Type B pancreatic cell (in vitro differentiated cells): Measurements from ENCODE around the gene MYH7. TPM values are rescaled to one million over a fixed set of nuclear protein-coding genes. Genes with fewer than 3 reads are reported as not detected.

Experiments
- DNase-seq: peaks from one replicate; pipeline ENCODE4 v3.0.0; 2021; ENCODE audit warnings: mixed read lengths; ENCODE audit not compliant: unreplicated experiment; ENCODE audit errors: extremely low spot score
- H3K27ac Mint-ChIP-seq: 2 replicates; pipeline ENCODE4 v1.8.0; 2021; ENCODE audit warnings: mild to moderate bottlenecking, mixed read lengths
- H3K27me3 Mint-ChIP-seq: 2 replicates; pipeline ENCODE4 v1.8.0; 2021; ENCODE audit warnings: mixed read lengths
- H3K36me3 Mint-ChIP-seq: 2 replicates; pipeline ENCODE4 v1.8.0; 2021; ENCODE audit warnings: mixed read lengths
- H3K4me1 Mint-ChIP-seq: one replicate; pipeline ENCODE4 v1.8.0; 2021; ENCODE audit warnings: mixed read lengths; ENCODE audit not compliant: unreplicated experiment
- H3K4me3 Mint-ChIP-seq: 2 replicates; pipeline ENCODE4 v1.8.0; 2021; ENCODE audit warnings: mild to moderate bottlenecking, mixed read lengths
- H3K9me3 Mint-ChIP-seq: 2 replicates; pipeline ENCODE4 v1.8.0; 2021; ENCODE audit warnings: mixed read lengths
- total RNA-seq: library from RNA; stranded (reverse); gene quantifications from 2 replicates; pipeline ENCODE4 v1.2.1, GENCODE V29; 2021; ENCODE audit warnings: low replicate concordance
- TF ChIP-seq, protein P1 (sequence below): fragments of 200-600 bp; sonication (generic); conservative IDR thresholded peaks from 2 replicates; pipeline ENCODE4 v1.5.0; 2021; ENCODE audit warnings: antibody characterized with exemption, mild to moderate bottlenecking

Gene MYH7
- total RNA-seq, 1 donor from 2014 or later = 0.14 TPM

DNA sequence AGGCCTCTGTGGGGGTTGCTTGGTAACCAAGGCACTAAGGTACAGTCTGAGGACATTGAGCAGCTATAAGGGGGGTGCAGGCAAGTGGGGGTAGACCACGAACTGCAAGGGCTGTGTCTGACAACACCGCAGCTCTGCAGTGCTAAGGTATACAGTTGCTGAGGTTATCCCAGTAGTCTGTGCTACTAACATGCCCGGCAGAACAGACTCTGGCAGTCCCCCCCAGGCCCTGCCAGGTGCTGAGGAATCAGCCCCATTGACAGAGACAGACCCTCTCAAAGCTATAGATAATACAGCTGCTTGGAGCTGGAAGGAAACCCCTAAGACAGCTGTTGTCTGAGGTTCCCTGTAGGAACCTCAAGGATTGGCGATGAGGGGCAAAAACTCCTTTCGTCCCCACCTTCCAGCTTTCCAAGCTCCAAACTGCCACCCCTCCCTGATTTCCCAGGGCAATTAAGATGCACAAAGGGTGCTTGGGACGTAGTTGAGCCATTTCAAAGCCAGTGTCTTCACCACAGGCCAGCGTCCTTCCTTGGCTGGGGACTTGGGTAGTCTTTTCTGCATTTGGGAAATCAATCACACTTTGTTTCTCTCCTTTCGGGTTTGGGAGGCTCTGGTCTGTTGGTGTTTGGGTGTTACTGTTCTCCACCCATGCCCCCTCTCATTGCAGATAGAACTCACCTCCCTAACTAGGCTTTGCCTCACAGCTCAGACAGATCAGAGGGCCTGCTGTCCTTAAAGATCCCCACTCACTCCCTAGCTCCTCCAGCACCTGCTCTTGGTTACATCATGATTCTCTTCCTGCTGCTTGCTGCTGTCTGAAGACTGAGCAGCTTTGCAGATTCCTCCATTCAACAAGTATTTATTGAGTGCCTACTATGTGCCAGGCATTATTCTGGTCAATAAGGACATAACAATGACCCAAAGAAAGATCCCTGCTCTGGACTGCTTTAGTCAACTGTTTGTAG lies 2.0 kb upstream of the MYH7 start:
- Mint-ChIP-seq H3K9me3 (no peaks in the 10 kb centered on the region), H3K4me1 (peaks cover 18% of the 10 kb centered on the region), H3K27ac (no peak overlapping the region), H3K4me3 (no peak overlapping the region), H3K27me3 (peaks cover 14% of the 10 kb centered on the region), H3K36me3 (no peaks in the 10 kb centered on the region)
- DNase-seq = peak; percentile 51
- TF ChIP-seq, protein P1, sequence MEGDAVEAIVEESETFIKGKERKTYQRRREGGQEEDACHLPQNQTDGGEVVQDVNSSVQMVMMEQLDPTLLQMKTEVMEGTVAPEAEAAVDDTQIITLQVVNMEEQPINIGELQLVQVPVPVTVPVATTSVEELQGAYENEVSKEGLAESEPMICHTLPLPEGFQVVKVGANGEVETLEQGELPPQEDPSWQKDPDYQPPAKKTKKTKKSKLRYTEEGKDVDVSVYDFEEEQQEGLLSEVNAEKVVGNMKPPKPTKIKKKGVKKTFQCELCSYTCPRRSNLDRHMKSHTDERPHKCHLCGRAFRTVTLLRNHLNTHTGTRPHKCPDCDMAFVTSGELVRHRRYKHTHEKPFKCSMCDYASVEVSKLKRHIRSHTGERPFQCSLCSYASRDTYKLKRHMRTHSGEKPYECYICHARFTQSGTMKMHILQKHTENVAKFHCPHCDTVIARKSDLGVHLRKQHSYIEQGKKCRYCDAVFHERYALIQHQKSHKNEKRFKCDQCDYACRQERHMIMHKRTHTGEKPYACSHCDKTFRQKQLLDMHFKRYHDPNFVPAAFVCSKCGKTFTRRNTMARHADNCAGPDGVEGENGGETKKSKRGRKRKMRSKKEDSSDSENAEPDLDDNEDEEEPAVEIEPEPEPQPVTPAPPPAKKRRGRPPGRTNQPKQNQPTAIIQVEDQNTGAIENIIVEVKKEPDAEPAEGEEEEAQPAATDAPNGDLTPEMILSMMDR = no peak

DNA sequence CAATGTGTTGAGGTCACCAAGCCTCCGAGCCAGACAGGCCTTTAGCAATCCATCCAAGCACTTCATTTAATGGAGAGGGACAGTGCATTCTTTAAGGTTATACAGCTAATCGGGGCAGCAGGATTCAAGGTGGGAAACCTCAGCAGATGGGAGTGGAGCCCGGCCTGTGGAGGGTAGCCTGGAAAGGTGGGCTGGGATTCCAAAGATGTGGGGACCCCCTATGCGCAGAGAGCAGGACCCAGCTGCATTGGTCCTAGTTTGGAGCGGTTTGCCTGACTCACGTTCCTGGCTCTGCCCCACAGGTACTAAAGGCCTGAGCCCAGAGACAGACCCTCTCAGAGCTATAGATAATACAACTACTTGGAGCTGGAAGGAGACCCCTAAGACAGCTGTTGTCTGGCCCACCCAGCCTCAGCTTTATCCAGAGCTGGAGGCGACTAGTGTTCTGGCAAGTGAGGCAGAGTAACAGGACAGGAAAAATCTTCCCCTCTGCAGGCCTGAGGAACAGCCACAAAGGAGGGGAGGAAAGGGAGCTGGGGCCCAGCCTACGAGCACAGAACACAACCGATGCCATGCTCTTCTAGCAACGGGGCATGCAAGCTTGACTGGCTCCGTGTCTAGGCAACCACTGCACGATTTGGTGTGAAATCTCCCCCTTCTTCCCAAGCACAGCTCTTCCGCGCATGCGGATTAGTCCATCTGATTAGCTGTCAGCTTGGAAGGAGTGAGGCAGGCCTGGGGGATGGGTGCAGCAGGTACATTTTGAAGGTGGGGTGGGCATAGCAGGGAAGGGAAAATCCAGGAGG lies 1.1 kb upstream of the MYH7 start:
- TF ChIP-seq, protein P1 = no peak
- H3K27ac Mint-ChIP-seq = no peak overlapping the region
- H3K9me3 Mint-ChIP-seq = no peaks in the 10 kb centered on the region
- no peaks in the 10 kb centered on the region for H3K36me3 Mint-ChIP-seq
- peak; percentile 67 for DNase-seq
- peaks cover 16% of the 10 kb centered on the region for H3K4me1 Mint-ChIP-seq
- H3K4me3 Mint-ChIP-seq = peak overlapping the region; percentile 38
- H3K27me3 Mint-ChIP-seq = peaks cover 20% of the 10 kb centered on the region

DNA sequence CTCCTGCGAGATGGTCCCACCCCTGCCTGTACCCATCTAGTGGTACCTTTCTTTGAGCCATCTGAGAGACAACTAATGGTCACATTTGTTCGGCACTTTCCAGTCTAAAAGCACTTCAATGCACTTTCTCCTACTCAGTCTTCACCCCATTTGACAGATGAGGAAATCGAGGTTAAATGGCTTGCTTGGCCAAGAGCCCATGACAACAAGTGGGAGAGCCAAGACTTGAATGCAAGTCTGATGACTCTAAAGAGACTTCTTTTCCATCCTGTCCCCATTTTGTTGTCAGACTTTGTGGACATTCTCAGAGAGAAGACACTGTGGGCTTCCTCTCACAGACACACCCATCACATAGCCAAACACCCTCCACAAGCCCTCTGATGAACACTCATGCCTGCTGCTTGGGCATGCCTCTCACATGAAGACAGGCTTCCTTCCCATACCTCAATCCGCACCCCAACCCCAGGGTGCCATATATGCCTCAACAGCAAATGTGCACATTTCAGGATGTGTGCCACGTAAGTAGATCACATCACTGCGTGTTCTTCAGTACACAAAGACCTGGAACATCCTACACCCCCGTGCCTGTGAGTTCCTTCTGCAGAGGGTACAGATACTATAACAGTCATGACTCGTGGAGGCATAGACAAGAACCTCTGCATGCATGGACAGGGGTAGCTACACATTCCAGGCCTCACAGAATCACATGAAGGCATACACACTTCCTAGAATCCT lies 805 bp downstream of the MYH7 start:
- peaks cover 22% of the 10 kb centered on the region for H3K4me1 Mint-ChIP-seq

DNA sequence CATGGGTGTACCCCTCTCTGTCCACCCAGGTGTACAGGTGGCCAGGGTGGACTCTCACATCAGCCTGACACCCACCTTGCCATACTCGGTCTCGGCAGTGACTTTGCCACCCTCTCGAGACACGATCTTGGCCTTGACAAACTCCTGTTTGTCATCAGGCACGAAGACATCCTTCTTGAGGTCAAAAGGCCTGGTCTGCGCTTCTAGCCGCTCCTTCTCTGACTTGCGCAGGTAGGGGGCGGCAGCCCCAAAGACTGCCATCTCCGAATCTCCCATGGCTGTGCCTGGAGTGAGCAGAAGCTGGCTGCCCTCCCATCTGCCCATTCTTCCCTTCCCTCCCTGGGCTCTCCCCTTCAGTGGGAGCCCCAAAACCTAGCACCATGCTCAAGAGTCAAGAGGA lies 2.0 kb downstream of the MYH7 start:
- TF ChIP-seq, protein P1 = no peak
- Mint-ChIP-seq H3K27me3 (peaks cover 35% of the 10 kb centered on the region), H3K4me3 (no peak overlapping the region)

More for the DNA sequence above, 805 bp downstream of the MYH7 start:
- no peak for DNase-seq
- no peaks in the 10 kb centered on the region for H3K9me3 Mint-ChIP-seq
- H3K36me3 Mint-ChIP-seq = no peaks in the 10 kb centered on the region
- H3K4me3 Mint-ChIP-seq = no peak overlapping the region
- no peak overlapping the region for H3K27ac Mint-ChIP-seq
- peaks cover 34% of the 10 kb centered on the region for H3K27me3 Mint-ChIP-seq
- TF ChIP-seq, protein P1 = no peak

DNA sequence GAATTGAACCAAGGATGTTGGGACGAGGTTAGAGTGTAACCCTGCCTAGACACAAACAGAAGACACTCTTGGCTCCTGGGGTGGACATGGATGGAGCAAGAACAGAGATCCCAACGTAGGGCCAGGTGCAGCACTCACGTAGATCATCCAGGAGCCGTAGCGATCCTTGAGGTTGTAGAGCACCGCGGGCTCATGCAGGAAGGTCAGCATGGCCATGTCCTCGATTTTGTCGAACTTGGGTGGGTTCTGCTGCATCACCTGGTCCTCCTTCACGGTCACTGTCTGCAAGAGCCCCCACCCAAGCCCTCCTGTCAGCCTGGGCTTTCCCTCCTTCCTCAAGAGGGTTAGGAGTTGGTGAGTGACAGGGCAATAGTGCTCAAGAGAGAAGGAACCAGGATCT lies 2.5 kb downstream of the MYH7 start:
- H3K27me3 Mint-ChIP-seq = peaks cover 35% of the 10 kb centered on the region
- H3K9me3 Mint-ChIP-seq = no peaks in the 10 kb centered on the region
- peaks cover 12% of the 10 kb centered on the region for H3K4me1 Mint-ChIP-seq
- no peaks in the 10 kb centered on the region for H3K36me3 Mint-ChIP-seq
- DNase-seq = no peak
- TF ChIP-seq, protein P1 = no peak
- H3K27ac Mint-ChIP-seq = no peak overlapping the region
- H3K4me3 Mint-ChIP-seq = no peak overlapping the region

More for the DNA sequence above, 2.0 kb downstream of the MYH7 start:
- Mint-ChIP-seq H3K36me3 (no peaks in the 10 kb centered on the region), H3K4me1 (peaks cover 17% of the 10 kb centered on the region), H3K27ac (no peak overlapping the region), H3K9me3 (no peaks in the 10 kb centered on the region)
- DNase-seq = no peak
